Activated T-cell treated with anti-CD3 and anti-CD28 coated beads for 48 hours (primary cell): ENCODE data around the gene SLC5A11.
"Not testable (repeated sequence)": the region's sequence is repeated elsewhere in the genome, so short reads cannot be mapped to it uniquely, and the experiment has no call there.

ENCODE experiments used
- DNase-seq: peaks from one replicate; pipeline ENCODE4 v3.0.0-alpha.2; 2020; ENCODE audit warnings: low read depth

Gene SLC5A11, protein sequence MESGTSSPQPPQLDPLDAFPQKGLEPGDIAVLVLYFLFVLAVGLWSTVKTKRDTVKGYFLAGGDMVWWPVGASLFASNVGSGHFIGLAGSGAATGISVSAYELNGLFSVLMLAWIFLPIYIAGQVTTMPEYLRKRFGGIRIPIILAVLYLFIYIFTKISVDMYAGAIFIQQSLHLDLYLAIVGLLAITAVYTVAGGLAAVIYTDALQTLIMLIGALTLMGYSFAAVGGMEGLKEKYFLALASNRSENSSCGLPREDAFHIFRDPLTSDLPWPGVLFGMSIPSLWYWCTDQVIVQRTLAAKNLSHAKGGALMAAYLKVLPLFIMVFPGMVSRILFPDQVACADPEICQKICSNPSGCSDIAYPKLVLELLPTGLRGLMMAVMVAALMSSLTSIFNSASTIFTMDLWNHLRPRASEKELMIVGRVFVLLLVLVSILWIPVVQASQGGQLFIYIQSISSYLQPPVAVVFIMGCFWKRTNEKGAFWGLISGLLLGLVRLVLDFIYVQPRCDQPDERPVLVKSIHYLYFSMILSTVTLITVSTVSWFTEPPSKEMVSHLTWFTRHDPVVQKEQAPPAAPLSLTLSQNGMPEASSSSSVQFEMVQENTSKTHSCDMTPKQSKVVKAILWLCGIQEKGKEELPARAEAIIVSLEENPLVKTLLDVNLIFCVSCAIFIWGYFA

DNA sequence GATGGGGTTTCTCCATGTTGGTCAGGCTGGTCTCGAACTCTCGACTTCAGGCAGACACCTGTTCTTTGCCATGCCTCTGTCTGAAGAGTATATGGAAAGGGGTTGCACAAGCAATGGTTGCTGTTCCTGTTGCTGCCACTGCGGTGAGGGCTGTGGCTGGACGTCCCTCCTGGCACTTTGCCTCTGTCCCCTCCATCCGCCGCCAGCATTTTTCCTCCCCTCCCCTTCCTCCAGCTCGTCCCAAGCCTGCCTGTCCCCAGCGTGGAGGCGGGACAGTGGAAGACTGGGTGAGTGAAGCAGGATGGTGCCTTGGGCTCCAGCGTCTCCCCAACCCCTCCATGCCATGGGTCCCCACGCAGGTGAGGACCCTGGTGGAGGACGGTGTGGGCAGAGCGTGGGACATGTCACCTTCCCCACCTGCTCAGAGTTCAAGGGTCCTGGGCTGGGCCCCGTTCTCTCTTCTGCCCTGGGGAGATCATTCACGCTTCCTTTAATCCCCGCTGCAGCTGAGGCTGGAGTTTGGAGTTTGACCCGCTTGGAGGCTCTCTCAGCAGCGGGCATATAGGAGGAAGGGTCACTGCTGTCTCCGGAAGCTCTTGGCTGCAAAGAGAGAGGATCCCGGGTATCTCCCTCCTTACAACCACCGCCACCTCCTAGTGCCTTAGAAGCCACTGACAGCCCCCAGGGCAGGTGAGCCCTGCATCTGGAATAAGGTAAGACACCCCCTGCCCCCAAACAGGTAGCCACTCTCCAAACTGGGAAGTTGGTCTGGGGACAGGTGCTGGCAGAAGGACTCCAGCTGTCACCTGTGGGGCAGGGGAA lies at the start of gene SLC5A11:
SLC5A11 (plus strand) TSS at position 238 of the 822 bp plus-strand sequence. CDS start 12,681 bp downstream, outside the sequence.
- no peak for DNase-seq

DNA sequence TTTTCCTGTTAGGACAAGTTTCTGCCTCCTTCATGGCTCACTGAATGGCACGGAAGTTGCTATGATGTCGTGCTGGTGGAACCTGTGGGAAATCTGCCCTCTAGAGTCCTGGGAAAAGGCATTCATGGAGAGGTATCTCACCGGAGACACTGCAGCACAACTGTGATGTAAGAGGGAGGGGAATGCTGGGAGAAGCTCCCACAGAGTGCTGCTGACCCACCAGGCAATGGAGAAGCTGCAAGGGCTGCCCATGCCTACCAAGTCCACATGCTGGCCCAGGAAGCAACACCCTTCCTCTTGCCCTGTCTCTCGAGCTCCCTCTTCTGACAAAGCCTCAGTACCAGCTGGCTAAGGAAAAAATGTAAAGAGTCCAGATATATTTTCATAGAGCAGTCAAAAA lies 45.2 kb upstream of the SLC5A11 start:
- DNase-seq = no peak

DNA sequence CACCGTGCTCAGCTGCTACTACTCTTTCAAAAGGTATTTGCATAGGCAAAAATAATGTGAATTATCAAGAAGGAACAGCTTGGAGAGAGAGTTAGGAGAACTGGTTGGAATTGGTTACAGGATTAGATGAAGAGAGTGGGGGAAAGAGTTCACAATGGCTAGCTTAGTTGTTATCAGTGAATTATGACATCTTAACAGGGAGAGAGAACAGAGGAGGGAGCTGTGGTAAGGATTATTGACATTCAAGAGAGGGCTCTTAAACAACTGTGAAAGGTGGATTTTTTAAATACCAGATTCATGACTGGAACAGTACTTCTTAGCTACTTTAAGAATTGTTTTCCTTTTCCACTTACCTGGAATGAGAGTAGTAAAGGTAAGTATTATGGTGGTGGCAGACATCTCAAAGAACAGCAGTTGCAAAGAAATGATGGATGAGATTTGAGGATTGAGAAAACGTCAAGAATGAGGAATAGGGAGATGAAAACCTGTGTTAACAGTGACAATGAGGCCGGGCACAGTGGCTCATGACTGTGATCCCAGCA lies 43.9 kb upstream of the SLC5A11 start:
- no peak for DNase-seq

DNA sequence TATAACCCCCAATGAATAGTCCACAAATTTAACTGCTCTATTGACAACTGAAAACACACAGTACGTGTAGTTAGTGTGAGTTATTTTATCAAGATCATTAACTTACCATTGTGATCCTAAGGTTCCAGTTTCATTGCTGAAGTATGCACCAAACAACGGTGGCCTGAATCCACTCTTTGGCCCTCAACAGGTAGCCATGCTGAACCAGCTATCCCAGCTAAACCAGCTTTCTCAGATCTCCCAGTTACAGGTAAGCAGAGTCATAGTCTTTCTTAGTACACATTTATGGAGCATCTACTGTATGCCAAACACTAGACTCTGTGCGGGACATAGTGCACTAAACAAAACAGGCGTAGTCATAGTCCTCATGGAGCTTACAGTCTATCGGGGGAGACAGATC lies 40.3 kb upstream of the SLC5A11 start:
- no peak for DNase-seq

DNA sequence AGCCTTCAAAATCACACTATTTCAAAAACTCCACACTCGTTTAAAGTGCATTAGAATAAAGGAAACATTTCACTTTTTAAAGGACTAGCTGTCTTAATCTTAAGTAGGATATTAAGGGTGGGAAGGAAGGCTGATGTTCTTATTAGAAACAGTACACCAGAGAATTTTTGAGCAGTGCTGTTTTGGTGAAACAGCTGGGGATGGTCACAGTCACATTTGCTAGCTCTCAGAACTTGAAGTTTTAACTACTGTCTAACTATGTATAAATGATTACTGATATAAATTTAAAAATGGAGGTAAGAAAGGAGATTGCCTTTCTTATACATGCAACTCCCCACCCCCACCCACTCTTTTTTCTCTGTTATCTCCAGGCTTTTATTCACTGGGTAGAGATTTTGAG lies 38.5 kb upstream of the SLC5A11 start:
- DNase-seq = no peak

DNA sequence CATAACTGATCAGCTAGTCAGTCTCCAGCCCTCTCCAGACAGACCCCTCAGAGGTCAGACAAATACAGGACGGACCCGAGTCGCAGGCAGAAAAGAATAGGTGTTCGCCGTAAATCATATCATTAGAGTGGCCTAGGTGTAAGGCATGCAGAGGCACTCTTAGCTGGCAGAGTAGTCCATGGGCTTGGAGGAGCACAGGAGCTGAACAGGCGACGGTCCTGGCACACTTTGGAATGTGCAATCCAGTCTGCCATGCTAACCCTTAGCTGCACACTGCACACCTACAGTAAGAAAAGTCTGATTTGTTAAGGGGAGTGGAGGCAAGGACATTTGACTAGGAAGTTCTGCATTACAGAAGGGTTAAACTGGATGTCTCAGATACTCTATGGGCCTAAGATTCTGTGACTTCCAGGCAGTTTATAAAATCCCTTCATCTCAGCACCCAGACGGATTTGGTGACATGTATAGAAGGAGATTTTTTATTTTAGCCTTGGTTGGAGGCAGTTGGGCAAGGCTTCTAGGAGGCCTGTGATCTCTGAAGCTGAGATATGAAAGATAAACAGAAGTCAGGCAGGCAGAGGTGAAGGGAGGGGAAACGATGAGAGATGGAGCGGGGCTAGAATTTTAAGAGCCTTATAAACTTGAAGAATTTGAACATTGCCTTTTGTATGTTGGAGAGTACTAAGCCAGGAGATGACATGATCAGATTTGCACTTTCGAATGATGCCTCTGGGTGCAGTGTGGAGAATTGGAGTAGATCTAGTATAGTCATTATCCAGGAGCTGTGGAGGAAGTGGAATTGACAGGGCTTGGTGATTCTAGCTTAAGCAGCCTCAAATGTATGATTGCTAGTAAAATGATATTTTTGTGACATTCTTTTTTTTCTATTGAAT lies 34.6 kb upstream of the SLC5A11 start:
- no peak for DNase-seq

DNA sequence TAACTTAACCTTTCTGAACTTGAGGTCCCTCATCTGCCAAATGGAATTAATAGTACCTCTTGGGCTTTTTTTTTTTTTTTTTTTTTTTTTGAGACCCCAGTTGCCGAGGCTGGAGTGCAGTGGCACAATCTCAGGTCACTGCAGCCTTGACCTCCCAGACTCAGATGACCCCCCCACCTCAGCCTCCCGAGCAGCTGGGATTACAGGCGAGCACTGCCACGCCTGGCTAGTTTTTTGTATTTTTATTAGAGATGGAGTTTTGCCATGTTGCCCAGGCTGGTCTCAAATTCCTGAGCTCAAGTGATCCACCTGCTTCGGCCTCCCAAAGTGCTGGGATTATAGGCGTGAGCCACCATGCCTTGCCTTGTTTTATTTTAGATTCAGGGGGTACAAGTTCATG lies 33.0 kb upstream of the SLC5A11 start:
- not testable (repeated sequence) for DNase-seq

DNA sequence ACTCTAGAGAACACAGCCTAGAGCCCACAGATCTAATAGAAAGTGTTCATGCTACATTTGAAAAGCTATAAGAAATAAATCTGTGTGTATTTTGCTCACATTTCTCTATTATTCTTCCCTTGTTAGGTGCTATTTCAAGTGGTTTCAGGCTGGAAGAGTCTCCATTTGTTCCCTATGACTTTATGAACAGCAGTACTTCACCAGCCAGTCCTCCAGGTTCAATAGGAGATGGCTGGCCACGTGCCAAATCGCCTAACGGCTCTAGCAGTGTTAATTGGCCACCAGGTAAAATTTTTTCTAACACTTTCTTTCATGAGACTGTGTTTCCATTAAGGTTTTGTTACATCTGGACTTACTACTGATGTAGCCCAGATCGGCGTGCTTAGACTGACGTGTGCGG lies 30.7 kb upstream of the SLC5A11 start:
- DNase-seq = no peak

DNA sequence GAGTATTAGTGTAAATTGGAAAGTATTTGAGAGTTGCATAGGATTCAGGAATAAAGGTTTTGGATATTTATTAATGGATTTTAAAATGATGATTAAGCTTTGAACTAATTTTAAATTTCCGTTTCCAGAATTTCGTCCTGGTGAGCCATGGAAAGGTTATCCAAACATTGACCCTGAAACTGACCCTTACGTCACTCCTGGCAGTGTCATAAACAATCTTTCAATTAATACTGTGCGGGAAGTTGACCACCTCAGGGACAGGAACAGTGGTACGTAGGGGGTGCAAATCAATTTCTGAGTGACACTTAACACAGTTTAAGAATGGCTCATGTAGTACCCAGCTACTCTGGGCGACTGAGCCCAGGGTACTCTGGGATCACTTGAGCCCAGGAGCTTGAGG lies 29.1 kb upstream of the SLC5A11 start:
- DNase-seq = no peak

DNA sequence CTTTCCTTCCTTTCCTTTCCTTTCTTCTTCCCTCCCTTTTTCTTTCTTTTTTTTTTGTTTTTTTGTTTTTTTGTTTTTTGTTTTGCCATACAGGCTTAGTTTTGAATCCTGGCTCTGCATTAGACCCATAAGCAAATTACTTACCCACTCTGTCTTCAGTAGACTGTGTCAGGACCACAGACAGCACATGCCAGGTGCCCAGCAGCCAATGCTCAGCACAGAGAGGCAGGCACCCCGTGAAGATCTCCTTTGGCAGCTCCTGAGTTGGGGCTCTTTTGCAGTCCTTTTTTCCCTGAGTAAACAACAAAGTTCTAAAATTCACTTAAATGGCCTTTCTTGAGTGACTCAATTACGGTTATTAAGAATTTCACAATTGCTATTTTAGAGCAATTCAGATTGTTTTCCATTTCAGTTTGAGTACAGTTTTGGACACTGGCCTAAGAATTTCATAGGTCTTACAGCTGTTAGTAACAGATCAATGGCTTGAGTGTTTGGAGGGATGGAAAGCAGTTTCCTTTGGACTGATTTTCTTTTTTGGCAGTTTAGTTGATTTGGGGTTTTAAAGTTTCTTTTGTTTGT lies 26.2 kb upstream of the SLC5A11 start:
- DNase-seq = no peak

DNA sequence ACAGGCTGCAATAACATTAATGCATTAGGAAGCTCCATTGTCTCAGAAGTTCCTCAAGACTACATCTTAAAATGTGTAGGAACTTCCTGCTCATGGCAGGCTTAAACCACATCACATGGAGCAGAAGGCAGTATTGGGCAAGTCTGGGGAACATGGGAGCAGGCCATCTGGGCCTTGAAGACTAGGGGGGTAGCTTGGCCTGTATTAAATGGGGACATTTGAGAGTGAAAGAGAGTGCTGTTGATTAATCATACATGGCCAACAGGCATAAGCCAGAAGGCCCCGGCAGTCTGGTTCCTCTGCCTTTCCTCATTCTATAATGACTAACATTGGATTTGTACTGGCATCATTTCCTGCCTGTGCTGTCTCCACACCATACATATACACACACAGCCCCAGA lies 25.2 kb upstream of the SLC5A11 start:
- no peak for DNase-seq

DNA sequence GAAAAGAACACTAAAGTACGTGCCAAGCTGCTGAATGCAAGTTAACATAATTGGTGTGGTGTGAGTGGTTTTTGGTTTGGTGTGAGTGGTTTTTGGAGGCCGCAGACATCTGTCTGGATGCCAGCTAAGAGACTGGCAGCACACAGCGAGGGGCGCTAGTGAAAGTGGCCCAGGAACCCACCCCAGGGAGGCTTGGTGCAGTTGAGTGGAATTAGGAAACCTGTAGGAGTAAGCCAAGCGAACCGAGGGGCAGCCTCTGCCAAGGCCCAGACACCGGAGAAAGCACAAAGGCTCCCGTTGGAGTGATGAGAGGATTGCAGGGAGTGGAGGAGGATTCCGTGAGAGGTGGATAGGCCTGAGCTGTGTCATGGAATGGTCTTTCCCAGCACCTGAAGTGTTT lies 24.6 kb upstream of the SLC5A11 start:
- DNase-seq = no peak

DNA sequence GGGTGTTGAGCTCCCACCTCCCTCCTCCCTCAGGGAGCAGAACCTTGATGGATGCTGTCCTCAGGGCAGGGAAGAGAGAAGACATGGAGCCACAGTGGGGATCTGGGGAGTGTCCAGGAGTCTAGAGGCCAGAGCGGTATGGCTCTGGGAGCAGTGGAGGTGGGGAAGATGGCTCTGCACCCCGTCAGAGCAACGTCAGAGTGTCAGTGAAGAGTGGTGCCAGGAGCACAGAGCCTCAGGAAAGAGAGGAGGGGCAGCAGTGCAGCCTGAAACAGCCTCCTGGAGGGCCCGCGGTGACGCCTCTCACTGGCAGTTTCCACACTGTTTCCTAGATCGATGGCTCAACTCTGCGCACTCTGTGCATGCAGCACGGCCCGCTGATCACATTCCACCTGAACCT lies 23.2 kb upstream of the SLC5A11 start:
- DNase-seq = no peak

DNA sequence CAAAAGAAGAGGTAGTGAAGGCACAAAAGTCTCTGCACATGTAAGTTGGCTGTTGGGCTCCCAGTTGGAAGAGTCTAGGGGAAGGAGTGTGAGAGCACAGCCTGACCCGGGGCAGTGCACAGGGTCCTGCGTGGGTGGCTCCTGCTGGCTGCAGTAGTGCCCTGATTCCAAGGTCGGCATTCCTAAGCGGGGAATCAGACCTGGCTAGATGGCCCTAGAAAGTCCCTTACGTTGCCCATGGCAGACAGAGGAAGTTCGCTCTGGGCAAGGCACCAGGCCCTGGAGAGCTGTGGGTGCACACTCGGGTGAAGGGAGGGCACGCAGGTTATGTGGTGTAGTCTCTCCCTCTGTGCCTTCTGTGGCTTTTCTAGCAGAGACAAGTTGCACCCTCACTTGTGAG lies 22.8 kb upstream of the SLC5A11 start:
- DNase-seq = no peak

DNA sequence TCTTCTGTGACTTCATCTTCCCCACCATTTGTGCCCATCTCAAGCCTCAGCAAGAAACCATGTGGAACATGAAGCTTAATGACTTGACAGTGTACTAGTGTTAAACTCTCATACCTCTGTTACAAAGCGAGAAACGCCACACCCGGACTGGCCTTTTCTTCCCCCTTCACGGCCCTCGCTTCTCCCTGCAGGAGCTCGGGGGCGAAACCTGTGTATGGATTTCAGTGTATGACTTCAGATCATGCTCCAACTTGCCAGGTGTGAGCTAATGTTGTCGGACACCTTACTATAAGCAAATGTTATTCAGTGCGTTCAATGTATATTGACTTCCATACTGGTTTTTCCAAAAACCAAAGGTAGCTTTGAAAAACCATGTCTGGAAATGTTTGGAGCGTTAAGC lies 20.1 kb upstream of the SLC5A11 start:
- DNase-seq = no peak

DNA sequence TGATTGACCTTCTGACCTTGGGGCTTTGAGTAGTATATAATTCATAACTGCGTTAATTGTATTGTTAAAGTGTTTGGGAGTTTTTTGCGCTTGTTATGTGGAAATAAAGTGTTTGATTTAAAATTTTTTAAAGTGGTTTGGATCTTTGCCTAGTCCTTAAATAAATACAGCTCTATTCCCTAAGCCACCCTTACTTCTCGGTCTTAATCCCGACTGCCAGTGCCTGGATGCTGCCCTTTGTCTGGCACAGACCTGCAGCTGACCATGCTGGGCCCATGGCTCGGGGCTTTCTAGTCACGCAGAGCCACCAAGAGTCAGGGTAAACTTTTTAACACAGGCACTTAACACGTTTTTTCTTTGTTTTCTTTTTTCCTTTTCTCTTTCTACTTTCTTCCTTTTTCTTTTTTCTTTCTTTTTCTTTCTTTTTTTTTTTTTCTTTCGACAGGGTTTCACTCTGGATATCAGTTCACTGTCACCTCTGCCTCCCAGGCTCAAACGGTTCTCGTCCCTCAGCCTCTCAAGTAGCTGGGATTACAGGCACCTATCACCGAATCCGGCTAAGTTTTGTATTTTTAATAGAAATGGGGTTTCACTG lies 19.6 kb upstream of the SLC5A11 start:
- no peak for DNase-seq

DNA sequence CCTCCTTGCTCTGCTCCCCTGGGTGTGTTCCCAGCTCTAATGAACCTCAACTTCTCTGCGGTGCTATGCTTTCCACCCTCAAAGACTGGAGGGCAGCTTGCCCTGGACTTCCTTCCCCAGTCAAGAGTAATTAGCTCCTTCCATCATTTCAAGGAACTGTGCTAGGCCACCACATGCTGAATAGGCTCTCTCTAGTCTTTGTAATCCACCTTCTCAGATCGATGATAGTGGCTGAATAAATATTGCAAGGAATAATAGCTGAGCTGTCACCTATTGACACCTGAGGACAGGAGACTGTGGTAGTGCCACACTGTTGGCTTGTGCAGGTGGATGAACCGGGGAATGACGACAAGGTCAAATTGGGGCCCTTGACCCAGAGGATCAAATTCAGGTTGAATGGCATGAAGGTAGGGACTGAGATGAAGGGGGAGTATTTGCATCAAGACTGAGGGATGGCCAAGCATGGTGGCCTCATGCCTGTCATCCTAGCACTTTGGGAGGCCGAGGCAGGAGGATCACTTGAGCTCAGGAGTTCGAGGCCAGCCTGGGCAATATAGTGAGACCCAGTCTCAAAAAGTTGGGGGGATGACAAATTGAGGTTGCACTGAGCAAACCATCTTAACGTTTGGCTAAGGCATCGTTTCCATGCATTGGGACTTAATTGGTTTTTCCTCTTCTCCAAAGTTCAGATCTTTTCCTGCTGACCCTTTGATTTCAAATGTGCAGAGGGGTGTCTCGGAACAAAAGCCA lies 18.8 kb upstream of the SLC5A11 start:
- DNase-seq = no peak

DNA sequence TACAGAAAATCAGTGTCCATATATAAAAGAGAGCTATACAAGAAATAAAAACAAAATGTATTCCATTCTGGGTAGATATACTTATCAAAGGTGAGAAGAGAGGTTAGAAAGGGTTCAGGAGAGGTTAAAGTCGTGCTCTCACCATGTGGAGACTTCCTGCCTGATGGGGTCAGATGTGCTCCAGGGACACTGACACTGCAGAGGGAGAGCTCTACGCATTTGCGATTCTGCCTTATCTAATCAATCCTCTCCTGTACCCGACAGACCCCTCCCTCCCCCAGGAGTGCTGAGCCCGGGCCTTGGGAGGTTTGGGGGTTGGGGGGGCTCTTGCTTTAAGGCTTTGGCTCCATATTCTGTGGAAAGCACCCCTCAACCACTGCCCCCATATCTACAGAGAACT lies 16.6 kb upstream of the SLC5A11 start:
- DNase-seq = no peak

DNA sequence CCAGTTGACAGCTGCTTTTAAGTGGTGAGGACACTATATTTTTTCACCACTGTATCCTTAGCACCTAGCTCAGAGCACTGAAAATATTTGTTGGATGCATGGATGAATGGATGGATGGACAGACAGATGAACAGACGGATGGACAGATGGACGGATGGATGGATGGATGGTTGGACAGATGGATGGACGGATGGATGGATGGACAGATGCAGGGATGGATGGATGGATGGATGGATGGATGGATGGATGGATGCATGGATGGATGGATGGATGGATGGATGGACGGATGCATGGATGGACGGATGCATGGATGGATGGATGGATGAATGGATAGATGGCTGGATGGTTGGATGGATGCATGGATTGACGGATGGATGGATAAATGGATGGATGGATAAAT lies 12.4 kb upstream of the SLC5A11 start:
- no peak for DNase-seq
